ENCODE measurements around the gene WWOX. TPM values are rescaled to one million over a fixed set of nuclear protein-coding genes. Genes with fewer than 3 reads are reported as not detected.
"Not testable (repeated sequence)": the region's sequence is repeated elsewhere in the genome, so short reads cannot be mapped to it uniquely, and the experiment has no call there.

The WWOX gene
- total RNA-seq, 1 donor from 2014 or later: 11.2 TPM

DNA sequence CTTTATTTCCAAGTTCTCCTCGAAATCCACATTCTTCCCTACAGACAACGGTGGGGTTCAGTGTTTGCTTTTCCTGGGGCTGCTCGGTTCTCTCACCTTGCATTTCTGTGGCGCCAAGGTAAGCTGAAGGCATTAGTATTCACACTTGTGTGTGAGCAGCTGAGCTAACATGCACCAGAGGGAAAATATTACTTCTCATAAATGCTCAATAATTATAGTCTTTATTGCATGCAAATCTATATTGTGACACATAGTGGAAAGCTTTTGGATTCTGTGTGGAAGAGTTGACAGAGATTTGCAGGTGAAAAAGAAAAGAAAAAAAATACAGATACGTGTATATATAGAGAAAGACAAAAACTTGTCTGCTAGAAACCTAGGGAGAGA lies 1089.3 kb downstream of the WWOX start:
- ATAC-seq: no peak

GRCh38 chr16:79190542-79190941 lies 1091.1 kb downstream of the WWOX start:
- ATAC-seq: no peak

GRCh38 chr16:79191933-79192332 lies 1092.5 kb downstream of the WWOX start:
- no peak for ATAC-seq

DNA sequence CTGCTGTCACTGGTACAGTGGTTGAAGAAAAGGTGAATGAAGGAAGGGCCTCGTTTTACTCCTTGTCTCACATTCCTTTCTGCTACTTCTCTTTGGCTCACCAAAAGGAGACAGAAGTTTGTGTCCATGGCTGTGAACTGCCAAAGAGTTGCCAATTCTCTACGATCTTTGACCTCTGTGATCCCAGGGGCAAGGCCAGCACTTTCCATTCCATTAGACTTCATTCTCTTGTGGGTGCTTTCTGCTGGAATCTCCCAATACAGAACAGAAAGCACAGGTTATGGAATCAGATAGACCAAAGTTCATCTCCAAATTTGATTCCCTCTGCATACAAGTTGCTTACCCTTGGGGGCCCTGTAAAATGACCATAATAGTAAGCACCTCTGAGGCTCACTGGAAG lies 1093.5 kb downstream of the WWOX start:
- ATAC-seq: no peak

GRCh38 chr16:79194291-79194690 lies 1094.8 kb downstream of the WWOX start:
- ATAC-seq: no peak

DNA sequence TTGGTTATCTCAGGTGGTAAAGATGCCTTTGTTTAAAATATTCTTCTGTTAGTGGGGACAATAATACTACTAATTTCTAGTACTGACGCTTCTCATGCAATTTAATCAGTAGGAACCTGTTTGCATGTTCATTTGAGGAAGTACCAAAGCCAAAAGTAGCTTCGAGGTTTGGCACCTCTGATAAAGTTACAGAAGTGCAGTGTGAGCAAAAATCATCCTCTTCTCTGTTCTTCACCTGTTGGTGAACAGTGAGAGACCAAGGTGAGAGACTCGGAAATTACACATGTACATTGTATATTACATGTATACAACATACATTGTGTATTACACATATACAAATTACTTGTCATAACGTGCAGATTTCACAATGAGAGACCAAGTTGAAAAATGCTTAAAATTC lies 1096.5 kb downstream of the WWOX start:
- ATAC-seq: no peak

DNA sequence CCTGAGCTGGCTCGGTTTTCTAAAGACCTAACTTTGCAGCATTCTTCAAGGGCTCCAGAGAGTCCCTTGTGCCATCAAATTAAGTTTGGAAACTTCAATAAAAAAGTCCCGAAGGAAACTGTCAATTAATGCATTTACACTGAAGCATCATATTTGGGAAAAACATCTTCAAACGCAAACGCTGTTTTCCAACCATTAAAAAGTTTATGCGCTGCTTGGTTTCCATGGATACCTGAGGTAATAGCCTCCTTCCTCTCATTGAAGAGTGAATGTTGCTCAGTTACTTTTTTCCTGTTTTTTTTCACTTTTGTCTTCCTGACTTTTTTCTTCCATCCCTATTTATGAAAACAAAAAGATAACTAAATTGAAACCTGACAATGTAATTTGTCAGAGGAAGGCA lies 1102.0 kb downstream of the WWOX start:
- ATAC-seq: no peak

- no peak for ATAC-seq
Measured at GRCh38 chr16:79202977-79203376, 1103.5 kb downstream of the WWOX start.

GRCh38 chr16:79204486-79204885 lies 1105.0 kb downstream of the WWOX start:
- ATAC-seq: no peak

GRCh38 chr16:79206889-79207288 lies 1107.4 kb downstream of the WWOX start:
- ATAC-seq: no peak

GRCh38 chr16:79209308-79209707 lies 1109.9 kb downstream of the WWOX start:
- no peak for ATAC-seq

- ATAC-seq: no peak
Measured at GRCh38 chr16:79210607-79211006, 1111.2 kb downstream of the WWOX start.

DNA sequence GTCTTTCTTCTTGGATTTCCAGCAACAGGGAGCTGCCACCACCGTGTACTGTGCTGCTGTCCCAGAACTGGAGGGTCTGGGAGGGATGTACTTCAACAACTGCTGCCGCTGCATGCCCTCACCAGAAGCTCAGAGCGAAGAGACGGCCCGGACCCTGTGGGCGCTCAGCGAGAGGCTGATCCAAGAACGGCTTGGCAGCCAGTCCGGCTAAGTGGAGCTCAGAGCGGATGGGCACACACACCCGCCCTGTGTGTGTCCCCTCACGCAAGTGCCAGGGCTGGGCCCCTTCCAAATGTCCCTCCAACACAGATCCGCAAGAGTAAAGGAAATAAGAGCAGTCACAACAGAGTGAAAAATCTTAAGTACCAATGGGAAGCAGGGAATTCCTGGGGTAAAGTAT lies 1112.1 kb downstream of the WWOX start:
- no peak for ATAC-seq

DNA sequence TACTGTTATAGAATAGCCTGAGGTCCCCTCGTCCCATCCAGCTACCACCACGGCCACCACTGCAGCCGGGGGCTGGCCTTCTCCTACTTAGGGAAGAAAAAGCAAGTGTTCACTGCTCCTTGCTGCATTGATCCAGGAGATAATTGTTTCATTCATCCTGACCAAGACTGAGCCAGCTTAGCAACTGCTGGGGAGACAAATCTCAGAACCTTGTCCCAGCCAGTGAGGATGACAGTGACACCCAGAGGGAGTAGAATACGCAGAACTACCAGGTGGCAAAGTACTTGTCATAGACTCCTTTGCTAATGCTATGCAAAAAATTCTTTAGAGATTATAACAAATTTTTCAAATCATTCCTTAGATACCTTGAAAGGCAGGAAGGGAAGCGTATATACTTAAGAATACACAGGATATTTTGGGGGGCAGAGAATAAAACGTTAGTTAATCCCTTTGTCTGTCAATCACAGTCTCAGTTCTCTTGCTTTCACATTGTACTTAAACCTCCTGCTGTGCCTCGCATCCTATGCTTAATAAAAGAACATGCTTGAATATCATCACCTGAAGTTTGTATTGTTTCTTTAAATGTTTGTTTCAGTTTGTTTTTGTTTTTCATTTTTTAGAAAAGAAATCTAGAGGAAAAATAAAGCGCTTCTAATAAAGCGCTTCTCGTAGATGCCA lies 1112.8 kb downstream of the WWOX start:
- no peak for ATAC-seq

- no peak for ATAC-seq
Measured at GRCh38 chr16:79213214-79213613, 1113.8 kb downstream of the WWOX start.

- no peak for ATAC-seq
Measured at GRCh38 chr16:79215289-79215688, 1115.8 kb downstream of the WWOX start.

DNA sequence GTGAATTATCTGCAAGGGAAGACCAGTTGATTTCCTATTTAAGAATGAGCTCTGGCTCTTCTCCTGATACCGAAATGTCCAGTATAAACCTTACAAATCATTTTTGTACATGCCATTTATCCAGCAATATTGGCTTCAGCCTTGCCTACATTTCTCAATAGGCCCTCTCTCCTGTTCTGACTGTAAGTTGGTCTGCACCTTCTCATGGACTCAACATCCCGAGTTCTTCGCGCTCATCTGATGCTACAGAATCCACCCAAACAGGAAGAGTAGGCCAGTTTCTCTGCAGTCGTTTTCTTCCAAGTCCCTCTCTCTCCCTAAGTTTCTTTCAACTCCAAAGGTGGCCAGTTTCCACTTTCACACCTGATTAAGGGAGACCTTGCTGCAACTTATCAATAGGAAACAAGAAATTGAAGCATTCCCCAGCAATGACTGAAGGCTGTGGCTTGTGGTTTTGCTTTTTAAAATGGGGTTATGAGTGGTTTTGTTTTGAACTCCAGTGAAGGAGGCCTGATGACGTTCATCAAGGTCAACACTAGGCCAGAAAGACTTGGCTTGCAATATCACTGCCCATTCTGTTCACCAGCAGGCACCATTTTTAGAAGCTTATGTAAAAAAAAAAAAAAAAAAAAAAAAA lies 1118.0 kb downstream of the WWOX start:
- no peak for ATAC-seq

DNA sequence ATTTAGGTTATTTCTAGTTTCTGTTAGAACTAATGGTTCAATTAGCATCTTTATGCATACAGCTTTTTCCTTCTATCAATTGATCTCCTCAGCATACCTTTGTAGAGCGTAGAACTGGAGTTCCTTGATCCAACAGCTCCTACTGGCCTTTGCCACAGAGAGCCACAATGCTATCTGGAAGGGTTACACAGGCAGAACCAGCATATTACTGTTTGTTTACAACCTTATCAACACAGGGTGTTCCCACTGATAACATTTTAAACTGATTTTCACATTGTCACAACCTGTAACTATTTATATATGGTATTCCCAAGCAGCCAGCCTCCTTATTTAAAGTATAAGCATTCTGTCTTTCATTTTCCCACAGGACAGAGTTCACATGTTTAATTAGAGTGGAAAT lies 1118.9 kb downstream of the WWOX start:
- no peak for ATAC-seq

DNA sequence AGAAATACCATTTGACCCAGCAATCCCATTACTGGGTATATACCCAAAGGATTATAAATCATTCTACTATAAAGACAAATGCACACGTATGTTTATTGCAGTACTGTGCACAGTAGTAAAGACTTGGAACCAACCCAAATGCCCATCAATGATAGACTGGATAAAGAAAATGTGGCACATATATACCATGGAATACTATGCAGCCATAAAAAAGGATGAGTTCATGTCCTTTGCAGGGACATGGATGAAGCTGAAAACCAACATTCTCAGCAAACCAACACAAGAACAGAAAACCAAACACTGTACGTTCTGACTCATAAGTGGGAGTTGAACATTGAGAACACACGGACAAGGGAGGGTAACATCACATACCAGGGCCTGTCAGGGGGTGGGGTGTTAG lies 1126.5 kb downstream of the WWOX start:
- ATAC-seq: not testable (repeated sequence)

- ATAC-seq: no peak
Measured at GRCh38 chr16:79229361-79229760, 1129.9 kb downstream of the WWOX start.

- not testable (repeated sequence) for ATAC-seq
Measured at GRCh38 chr16:79245700-79246099, 1146.2 kb downstream of the WWOX start.

- ATAC-seq: peak; percentile 28
Measured at GRCh38 chr16:79247386-79247785, 1147.9 kb downstream of the WWOX start.

DNA sequence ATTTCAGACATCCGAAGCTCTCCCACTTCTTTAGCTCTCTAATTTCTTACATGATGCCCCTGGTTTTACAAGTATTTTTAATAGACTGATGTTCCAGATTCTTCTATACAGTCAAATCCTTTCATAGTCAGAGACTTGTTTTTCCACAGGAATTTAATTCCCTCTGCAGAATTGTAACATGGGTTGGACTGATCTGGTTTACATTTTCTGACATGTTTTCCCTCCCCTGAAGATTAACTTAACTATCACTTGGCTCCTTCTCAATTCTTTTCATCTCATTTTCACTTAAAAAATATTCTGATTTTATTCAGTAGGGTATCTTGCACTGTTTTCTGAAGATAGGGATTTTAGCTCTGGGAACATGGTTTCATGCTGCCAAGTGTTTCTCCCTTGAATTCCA lies 1148.9 kb downstream of the WWOX start:
- no peak for ATAC-seq

DNA sequence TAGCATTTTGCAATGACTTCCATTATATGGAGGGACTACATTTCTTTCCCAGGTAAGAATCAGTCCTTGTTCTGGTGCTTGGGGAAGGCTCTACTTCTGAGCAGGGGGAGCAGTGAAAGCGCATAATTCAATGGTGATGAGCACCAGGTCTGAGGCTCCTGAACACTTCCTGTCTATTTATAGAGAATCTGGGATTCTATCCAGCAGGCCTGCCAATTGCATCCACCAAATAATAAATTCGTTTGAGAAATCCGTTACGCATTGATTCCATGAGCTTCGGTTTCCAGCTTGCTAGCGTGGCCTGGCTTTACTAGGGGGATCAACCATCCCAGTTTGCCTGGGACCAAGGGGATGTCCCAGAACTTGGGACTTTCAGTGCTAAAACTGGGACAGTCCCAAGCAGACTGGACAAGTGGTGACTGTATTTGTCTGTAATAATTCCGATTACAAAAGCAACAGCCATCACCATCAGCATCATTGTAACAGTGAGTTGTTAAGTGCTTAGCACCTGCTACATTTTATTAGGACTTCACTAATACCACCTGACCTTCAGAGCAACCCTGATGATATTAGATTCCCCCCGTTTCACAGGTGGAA lies 1151.1 kb downstream of the WWOX start:
- no peak for ATAC-seq
